ENCODE data around the gene TLCD3B.
"Not testable (repeated sequence)": the region's sequence is repeated elsewhere in the genome, so short reads cannot be mapped to it uniquely, and the experiment has no call there.

The TLCD3B gene

DNA sequence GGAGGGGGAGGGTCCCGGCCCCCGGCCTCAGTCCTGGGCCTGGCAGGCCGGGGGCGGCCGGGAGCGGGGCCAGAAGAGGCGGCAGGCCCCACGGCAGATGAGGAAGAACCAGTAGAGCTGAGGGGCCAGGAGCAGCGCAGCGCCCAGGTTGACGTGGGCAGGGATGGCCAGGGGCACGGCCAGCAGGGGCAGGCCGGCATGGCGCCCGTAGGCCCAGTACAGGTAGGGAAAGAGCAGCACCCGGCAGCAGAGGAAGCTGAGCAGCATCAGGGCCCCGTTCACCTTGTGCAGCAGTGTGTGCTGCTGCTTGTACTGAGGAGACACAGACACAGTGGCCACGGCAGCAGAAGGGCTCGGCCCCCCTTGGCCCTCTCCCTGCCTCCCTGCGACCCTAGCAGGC, 5.9 kb downstream of the TLCD3B start:
- no peak for DNase-seq

DNA sequence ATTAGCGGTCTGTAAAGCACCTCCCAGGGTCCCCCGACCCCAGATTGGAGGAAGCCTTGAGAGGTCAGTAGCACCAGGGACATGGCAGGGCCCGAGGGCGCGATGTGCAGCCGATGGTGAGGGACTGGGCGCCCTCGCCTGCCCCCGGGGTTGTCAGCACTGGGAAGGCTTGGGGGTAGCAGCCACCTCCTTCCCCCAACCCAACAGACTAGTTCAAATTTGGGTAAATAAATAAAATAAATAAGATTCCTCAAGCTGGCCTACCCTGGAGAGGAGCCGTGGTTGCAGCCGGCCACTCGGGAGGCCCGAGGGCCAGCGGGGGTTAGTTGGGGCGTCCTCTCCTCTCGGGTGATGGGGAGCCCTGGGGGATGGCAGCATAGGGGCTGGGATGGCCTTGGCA, 6.6 kb downstream of the TLCD3B start:
- DNase-seq = no peak

DNA sequence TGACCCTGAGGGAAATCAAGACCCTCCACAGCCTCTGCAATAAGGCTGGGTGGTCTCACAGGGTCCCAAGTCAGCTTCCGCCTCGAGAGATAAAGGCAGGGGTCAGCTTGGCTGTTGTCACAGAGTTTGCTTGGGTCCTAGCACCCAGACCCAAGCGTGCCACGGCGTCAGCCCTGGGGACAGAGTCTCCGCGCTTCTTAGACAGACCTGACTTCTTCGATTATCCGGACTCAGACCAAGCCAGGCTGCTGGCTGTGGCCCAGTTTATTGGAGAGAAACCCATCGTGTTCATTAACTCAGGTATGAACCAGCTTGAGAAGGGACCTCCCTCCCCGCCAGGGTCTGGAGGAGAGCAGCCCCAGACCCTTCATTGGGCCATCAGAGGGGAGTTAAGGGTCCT, 7.5 kb downstream of the TLCD3B start:
- DNase-seq = no peak

DNA sequence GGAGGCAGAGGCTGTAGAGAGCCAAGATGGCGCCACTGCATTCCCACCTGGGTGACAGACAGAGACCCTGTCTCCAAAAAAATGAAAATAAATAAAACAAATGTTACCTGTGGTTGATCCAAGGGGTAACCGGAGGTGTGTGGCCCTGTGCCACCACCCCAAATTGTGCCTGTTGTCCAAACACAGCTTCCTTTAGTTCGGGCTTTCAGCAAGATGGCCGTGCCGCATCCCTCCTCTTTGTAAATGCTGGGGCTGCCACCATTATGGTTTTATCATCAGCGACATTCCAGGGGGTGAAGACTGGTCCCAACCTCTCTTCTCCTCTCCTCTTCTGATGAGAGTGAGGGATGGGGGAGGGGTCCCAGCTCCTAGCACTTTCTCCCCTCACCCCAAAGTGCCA, 8.2 kb downstream of the TLCD3B start, which contains the start of gene C16orf92:
Gene C16orf92, plus strand, starts transcription at position 312 of the 400 bp plus-strand sequence. CDS start 143 bp downstream, outside the sequence.
- DNase-seq = no peak

DNA sequence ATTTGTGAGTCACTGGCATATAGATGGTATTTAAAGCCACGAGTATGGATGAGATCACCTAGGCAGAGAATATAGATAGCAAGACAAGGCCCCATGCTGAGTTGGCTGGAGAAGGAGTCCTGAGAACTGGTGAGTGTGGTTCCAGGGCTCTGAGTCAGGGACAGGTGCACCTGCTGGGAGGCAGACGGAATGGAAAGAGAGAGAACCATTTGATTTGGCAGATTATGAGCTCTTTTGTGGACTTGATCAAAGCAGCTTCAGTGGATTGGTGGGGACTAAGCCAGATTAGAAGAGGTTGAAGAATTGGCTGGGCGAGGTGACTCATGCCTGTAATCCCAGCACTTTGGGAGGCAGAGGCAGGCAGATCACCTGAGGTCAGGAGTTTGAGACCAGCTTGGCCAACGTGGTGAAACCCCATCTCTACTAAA, 12.3 kb downstream of the TLCD3B start:
- no peak for DNase-seq

DNA sequence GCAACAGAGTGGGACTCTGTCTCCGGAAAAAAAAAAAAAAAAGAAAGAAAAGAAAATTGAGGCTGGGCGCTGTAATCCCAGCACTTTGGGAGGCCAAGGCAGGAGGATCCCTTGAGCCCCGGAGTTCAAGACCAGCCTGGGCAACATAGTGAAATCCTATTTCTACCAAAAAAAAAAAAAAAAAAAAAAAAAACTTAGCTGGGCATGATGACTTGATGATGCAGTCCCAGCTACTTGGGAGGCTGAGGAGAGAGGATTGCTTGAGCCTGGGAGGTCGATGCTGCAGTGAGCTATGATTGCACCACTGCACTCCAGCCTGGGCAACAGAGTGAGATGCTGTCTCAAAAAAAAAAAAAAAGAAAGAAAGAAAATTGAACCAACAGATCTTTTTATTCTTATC, 13.1 kb downstream of the TLCD3B start:
- DNase-seq = not testable (repeated sequence)

DNA sequence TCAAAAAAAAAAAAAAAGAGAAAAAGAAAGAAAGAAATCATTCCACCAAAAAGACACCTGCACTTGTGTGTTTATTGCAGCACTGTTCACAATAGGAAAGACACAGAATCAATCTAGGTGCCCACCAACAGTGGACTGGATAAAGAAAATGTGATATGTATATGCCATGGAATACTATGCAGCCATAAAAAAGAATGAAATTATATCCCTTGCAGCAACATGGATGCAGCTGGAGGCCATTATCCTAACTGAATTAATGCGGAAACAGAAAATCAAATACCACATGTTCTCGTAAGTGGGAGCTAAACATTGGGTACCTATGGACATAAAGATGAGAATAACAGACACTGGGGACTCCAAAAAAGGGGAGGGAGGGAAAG, 13.8 kb downstream of the TLCD3B start:
- no peak for DNase-seq

DNA sequence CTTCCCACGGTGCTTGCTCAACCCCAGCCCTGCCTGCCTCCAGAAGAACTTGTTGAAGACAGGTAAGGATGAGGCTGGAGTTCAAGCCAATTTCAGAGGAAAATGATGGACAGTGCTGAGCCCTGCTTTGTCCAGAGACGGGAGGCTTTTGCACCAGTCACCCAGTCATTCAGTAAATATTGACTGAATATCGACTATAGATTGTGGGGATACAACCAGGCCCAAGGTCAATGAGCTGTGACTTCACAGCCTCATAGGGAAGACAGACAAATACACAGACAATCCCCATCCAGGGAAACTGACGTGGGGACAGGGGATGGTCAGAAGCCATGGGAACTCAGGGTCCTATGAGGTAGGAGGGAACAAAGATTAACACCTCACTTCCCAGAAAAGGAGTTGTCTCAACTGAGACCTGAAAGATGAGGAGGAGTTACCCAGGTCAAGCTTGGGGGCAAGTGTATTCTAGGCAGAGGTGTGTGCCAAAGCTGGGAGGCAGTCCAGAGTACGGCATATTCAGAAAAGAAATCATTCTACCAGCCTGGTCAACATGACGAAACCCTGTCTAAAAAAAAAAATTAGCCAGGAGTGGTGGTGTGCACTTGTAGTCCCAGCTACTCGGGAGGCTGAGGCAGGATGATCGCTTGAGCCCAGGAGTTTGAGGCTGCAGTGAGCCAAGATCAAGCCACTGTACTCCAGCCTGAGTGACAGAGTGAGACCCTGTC, 14.4 kb downstream of the TLCD3B start:
- DNase-seq = no peak

DNA sequence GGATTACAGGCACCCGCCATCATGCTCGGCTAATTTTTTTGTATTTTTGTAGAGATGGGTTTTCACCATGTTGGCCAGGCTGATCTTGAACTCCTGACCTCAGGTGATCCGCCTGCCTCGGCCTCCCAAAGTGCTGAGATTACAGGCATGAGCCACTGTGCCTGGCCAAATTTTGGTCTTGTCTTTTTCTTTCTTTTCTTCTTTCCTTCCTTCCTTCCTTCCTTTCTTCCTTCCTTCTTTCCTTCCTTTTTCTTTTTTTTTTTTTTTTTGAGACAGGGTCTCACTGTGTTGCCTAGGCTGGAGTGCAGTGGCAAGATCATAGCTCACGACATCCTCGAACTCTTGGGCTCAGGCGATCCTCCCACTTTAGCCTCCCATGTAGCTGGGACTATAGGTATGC, 15.6 kb downstream of the TLCD3B start:
- DNase-seq = not testable (repeated sequence)

DNA sequence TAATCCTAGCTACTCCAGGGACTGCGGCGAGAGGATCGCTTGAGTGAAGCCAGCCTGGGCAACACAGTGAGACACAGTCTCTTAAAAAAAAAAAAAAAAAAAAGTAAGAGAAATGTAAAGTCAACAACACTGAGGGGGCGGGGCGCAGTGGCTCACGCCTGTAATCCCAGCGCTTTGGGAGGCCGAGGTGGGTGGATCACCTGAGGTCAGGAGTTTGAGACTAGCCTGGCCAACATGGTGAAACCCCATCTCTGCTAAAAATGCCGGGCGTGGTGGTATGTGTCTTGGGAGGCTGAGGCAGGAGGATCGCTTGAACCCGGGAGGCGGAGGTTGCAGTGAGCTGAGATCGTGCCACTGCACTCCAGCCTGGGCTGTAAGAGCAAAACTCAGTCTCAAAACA, 18.5 kb downstream of the TLCD3B start:
- DNase-seq = not testable (repeated sequence)

DNA sequence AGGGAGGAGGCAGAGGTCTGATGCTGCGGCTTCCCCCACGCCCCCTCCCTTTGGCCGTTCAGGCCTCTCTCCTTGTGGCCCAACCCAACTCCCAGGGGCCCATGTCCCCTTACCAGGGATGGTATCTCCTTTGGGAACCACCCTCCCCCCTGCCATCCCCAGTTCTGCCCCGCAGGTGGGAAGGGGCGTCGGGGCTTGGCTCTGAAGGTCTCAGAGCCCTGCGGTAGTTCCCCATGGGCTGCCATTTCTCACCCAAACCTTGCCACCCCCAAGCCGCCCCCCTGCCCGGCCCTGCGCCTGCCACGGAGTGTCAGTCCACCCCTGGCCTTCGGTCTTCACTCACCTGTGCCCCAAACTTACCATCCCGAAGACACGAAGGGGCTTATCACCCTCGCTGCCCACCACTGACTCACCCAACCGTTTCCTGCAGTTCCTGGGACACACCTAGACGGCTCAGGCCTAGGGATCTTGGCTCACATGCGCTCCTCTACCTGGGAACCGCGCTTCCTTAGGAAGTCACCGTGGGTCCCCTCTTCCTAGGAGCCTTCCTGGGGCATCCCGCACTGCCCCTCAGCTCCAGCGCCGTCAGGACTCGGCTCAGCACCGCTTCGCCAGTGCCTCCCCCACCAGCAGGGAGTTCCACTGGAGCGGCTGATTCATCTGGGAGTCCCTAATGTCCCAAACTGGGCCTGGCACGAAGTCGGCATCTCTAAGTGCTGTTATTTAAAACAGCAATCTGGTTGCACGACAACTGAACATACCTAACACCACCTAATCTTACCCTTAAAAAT, 19.2 kb downstream of the TLCD3B start:
- no peak for DNase-seq

DNA sequence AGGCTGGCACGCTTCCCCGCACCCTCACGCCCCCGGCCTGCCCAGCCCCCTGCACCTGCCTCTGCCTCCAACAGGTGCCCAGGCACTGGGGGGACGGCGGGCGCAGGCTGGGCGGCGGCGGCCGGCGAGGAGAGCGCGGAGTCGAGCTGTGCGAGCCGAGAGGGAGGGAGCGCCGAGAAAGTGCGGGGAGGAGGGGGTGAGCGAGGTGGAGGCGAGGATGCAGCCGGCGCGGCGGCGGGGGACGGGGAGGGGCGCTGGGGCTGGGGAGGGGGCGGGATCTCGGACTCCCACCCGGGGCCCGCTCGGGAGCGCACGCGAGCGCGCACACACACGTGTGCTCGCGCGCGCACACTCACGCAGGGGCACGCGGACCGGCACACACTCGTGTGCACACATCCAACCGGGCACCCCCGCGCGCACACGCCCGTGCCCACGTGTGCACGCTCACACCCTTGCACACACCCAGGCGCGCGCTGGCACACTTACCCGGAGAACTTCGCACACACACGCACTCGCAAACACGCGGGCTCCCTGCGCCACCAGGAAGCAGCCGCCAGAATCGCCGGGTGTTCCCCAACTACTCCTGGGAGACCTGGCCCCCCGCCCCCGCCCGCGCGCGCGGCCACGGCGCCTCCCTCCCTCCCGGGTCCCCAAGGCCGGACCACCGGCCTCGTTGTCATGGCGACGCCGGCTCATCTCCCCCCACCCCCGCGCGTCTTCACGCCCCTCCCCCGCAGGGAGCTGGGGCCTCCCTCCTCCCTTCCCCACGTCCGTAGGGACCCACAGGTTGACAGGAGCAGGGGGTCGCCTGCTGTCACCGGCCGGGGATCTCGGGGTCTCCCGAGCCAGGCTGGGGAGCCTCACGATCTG, 20.0 kb downstream of the TLCD3B start, which contains the start of gene DOC2A:
Gene DOC2A, minus strand, starts transcription at position 184 of the 870 bp plus-strand sequence. CDS start 805 bp downstream, outside the sequence.
- peak; percentile 67 for DNase-seq

DNA sequence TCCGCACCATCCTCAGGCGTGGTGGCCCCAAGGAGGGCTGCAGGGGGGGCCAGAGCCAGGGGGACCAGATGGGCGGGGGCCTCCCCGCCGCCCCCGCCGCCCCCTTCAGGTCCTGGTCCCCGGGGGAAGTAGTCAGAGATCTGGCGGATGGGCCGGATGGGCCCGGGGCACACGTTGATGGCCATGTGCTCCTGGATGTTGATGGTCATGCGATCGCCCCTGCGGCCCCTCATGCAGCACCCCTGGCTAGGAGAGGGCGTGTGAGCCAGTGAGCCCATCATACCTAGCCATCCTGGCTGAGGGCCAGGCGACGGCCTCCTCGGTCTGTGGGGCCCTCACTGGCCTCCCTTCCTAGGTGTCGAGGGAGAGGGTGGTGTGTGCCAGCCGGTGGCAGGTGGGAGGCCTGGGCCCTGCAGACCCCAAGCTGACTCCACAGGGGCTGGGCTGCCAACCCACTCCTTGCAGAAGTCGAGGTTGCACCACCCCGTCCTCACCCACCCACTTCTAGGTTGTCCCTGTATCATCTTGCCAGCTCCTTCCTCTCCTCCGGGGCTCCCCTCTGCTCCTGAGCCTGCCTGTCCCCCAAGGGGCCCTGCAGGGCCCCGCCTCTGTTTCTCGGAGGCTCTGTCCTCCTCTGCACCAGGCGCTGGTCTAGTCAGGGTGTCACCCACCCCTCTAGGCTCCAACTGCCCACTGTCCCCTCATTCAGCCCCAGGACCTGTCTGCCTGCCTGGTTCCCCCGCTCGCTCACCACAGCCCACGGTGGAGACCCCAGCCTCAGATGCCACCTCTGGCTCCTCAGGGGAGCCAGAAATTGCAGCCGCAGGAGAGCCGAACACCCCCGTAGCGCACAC, 20.9 kb downstream of the TLCD3B start:
- no peak for DNase-seq

DNA sequence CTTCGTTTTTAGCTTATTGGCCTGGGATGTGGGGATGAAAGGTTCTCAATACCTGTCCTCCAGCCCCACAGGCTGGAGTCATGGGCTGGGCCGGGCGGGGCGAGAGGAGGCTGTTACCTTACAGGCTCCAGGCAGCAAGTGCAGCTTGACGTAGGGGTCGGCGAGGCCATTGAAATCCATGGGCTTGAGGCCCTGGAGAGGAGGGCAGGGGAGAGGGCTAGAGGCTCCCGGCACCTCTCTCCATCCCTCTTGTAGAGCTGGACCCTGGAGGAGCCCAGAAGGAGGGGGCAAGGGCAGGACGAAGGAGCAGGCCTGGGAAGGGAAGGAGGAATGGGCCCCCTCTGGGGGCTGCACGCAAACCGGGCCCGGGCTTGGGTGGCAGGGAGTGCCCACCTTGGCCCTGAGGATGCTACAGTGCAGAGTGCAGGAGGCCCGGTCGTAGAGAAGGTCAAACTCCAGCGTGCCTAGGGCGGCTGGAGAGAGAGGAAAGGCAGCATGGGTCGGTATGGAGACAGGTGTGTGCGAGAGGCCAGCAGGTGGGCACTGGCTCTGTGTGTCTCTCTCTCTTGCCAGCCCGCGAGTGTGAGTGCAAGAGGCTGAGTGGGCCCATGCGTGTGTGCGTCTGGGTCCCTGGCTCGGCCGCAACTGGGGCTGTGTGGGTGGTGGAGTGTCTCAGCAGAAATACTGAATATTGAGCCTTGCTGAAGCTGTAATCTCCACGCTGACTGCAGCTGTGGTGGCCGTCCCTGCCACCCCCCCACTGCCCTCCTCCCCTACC, 21.8 kb downstream of the TLCD3B start:
- DNase-seq = no peak

DNA sequence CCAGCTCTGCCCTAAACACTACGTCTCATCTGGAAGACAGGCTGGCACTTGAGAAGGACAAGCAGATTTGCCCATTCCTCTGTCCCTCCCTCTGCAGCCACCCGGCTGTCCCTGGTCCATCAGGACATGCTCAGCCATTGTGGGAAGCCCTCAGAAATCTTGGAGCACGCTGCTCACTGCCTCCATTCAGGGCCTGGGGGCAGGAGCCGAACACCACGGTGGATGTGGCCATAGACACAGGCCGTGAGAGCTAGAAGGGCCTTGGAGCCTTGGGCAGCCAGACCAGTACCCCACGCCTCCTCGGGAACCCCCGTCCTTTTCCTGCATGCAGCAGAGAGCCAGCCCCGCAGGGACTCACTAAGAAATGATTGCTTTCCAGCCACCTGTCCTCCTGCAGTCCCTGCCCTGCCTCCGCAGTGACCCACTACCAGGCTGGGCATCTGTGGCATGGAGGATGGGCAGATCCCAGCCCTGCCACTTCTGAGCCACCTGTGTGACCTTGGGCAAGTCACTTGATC, 23.6 kb downstream of the TLCD3B start:
- DNase-seq = no peak

DNA sequence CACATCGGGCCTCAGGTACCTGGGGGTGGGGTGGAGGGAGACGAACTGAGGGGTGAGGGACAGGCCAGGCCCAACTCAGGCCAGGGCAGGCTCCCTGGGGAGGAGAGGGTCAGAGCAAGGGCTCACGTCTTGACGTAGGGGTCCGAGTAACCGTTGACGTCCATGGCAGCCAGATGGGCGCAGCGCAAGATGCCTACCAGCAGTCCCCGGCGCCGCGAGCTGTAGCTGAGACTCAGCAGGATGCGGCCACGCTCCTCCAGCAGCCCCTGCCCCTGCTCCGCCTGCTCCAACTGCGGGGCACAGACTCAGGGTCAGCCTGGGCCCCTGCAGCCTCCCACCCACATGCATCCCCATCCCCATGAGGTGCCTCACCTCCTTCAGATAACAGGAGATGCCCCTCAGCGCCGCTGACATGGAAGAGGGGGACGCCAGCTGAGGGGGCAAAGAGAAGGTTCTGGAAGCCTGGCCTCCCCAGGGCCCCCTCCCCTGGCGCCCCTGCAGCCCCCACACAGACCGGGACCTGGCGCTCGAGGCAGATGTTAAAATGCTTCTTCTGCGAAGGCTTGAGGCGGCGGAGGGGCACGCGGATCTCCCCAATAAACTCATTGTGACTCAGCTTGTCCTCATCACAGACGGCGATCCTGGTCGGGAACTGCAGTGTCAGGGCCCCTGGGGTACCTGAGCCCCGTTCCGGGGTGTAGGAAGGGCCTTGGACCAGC, 24.3 kb downstream of the TLCD3B start:
- no peak for DNase-seq

DNA sequence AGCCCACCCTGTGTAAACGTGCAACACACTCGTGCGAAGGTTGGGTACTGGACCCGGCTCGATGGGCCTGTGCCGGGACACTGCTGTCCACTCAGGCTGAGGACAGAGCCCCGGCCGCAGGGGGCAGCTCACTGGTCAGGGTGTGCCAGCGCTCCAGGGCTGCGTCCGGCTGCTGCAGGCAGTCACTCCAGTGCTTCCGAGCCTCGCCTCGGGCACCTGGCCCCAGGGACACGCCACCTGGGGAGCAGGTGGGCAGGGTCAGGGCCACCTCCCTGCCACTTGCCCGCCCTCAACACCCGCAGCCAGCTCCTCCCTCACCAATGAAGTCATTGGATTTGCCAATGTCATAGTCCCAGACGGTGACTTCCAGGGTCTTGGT, 25.0 kb downstream of the TLCD3B start:
- no peak for DNase-seq

DNA sequence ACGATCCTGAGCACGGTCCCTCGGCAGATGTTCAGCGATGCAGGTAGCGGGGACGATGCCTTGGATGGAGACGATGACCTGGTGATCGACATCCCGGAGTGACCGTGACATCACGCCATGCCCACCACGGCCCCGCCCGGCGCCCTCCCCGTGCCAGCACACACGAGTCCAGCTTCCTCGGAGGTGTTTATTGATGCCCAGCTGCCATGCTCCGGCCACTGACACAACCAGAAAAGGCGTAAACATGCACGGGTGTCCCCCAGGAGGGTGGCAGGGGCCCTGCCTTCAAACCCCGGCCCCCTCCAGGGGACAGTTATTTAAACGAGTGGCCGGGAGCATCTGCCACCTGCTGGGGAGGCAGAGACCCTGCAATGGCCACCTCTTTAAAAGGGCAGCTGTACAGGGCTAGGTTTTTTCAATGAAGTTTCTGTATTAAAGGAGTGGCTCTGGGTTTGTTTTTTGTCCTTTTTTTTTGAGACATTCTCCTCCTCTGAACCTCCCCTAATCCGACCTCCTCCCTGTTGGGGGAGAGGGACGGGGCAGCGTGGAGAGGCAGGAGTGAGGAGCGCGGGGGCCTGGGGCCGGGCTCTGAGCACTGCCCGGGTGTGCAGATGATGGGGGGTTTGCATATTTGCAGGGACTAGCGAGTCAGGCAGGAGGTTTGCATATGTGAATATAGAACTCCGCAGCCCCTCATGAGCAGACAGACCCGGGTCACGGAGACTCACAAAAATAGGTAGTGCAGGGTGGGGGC, 25.6 kb downstream of the TLCD3B start:
- peak; percentile 45 for DNase-seq

DNA sequence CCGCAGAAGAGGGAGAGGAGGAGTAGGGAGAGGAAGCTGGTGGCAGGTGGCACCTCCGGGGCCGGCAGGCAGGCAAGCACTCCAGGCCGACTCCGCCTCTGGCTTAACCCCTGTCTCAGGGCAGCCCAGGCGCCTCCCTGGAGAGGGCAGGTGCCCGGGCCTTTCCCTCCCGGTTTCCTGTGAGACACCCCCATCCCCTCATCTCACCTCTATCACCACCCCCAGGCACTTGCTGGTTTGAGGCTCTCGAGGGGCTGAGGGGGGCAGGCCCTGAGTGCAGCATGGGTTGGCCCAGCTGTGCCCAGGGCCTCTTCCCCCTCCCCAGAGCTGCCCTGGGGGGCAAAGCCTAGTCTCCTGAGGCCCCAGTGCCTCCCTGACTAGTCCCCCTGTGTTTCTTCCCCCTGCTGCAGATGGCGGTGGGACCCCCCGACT, 26.2 kb downstream of the TLCD3B start:
- DNase-seq = no peak

DNA sequence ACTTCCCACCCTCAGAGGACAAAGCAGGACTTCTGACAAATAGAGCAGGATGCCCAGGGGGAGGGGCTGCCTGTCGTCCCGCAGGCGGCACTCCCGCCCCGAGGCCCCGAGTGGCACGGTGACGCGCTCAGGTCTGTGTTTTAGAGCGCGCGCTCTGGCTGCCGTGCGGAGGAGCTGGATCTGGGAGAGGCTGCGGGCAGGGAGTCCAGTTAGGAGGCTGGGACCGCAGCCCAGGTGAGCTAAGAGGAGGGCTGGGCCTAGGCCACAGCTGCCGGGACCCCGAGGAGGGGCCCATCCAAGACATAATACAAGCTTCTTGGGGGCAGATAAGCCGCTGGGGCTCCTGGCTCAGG, 26.7 kb downstream of the TLCD3B start:
- DNase-seq = no peak
